MCF 10A (cell line): ENCODE measurements around the gene FBXL15. TPM values are rescaled to one million over a fixed set of nuclear protein-coding genes. Genes with fewer than 3 reads are reported as not detected.

ENCODE experiments used
- BruUV-seq: library from RNA; stranded (reverse); fragments of 400-500 nt; replicated peaks from 2 replicates; lab custom pipeline; 2021; lab: Mats Ljungman, UMichigan
- CTCF ChIA-PET: fragments of 300-600 bp; sonication (Branson Sonifier 250); formaldehyde crosslinking; extraction: SDS; loops from one replicate; lab custom pipeline; 2021; ENCODE audit warnings: antibody characterized with exemption, inconsistent platforms; lab: Yijun Ruan, JAX
- POLR2A ChIA-PET: fragments of 300-600, 350-650 bp; sonication (Branson Sonifier 250); formaldehyde crosslinking; extraction: SDS; loops from one replicate; lab custom pipeline; 2020; ENCODE audit warnings: antibody characterized with exemption, inconsistent platforms; lab: Yijun Ruan, JAX
- DNase-seq: peaks from one replicate; pipeline ENCODE4 v3.0.0-alpha.2; 2018; ENCODE audit not compliant: unreplicated experiment
- H3K27ac Mint-ChIP-seq: one replicate; pipeline ENCODE4 v1.8.0; 2022; ENCODE audit warnings: mild to moderate bottlenecking, low read depth, mixed read lengths; ENCODE audit not compliant: unreplicated experiment
- H3K27me3 Mint-ChIP-seq: one replicate; pipeline ENCODE4 v1.8.0; 2022; ENCODE audit warnings: mixed read lengths; ENCODE audit not compliant: insufficient read depth, unreplicated experiment
- H3K36me3 Mint-ChIP-seq: one replicate; pipeline ENCODE4 v1.8.0; 2022; ENCODE audit warnings: mild to moderate bottlenecking, moderate library complexity, mixed read lengths; ENCODE audit not compliant: insufficient read depth, unreplicated experiment
- H3K4me1 Mint-ChIP-seq: one replicate; pipeline ENCODE4 v1.8.0; 2022; ENCODE audit warnings: mixed read lengths; ENCODE audit not compliant: insufficient read depth, unreplicated experiment
- H3K4me3 Mint-ChIP-seq: one replicate; pipeline ENCODE4 v1.8.0; 2022; ENCODE audit warnings: mild to moderate bottlenecking, moderate library complexity, mixed read lengths; ENCODE audit not compliant: unreplicated experiment
- H3K9me3 Mint-ChIP-seq: one replicate; pipeline ENCODE4 v1.8.0; 2022; ENCODE audit warnings: mixed read lengths; ENCODE audit not compliant: unreplicated experiment
- CTCF ChIP-seq: fragments of 200-600 bp; IDR thresholded peaks from one replicate; pipeline ENCODE4 v1.8.0; 2022; ENCODE audit warnings: antibody characterized with exemption, mild to moderate bottlenecking; ENCODE audit not compliant: unreplicated experiment
- intact Hi-C: fragments of 100-400 bp; cut with micrococcal nuclease; formaldehyde crosslinking; loops from 2 replicates; pipeline ENCODE4 v1.14.1; 2022
- total RNA-seq: library from RNA; stranded (reverse); gene quantifications from 2 replicates; pipeline ENCODE4 v1.2.3, GENCODE V29; 2022

The FBXL15 gene
- total RNA-seq, 1 experiment from 2014 or later, result 11.3 TPM

GRCh38 chr10:102462512-102463054 is 41.9 kb downstream of the FBXL15 start:
- TF ChIP-seq CTCF, result no peak
- Mint-ChIP-seq H3K9me3 (no peaks in the 10 kb centered on the region), H3K27me3 (no peaks in the 10 kb centered on the region), H3K4me1 (peaks cover 15% of the 10 kb centered on the region), H3K27ac (no peak overlapping the region), H3K36me3 (no peaks in the 10 kb centered on the region), H3K4me3 (peak overlapping the region; percentile 92)
- CTCF ChIA-PET, result interaction anchor here (0.5 to 3.4 kb wide), 4 partner anchors 16 to 99 kb away, joined by 3 to 13 read pairs (median 5); partner anchors contain the start of genes ACTR1A and FBXL15
- POLR2A ChIA-PET, result interaction anchor here (0.6 to 4.4 kb wide), 7 partner anchors 9 to 287 kb away, joined by 3 to 77 read pairs (median 9); partner anchors contain the start of genes ACTR1A, C10orf95, CUEDC2 and NFKB2
- BruUV-seq, result no TSS peak
- intact Hi-C loops, result no loop called here
- no peak for DNase-seq

- ChIA-PET CTCF (interaction anchor here (3.4 kb wide), 1 partner anchor 15 kb away, joined by 13 read pairs; no protein-coding TSS in a partner anchor), POLR2A (no interaction called here)
- intact Hi-C loops, result no loop called here
- peaks cover 15% of the 10 kb centered on the region for H3K4me1 Mint-ChIP-seq
- no peak for TF ChIP-seq CTCF
- no peaks in the 10 kb centered on the region for H3K36me3 Mint-ChIP-seq
- H3K27me3 Mint-ChIP-seq, result no peaks in the 10 kb centered on the region
- no peak overlapping the region for H3K27ac Mint-ChIP-seq
- no peak overlapping the region for H3K4me3 Mint-ChIP-seq
- DNase-seq, result no peak
- no TSS peak for BruUV-seq
- H3K9me3 Mint-ChIP-seq, result no peaks in the 10 kb centered on the region
Observed at GRCh38 chr10:102463983-102464382, 43.3 kb downstream of the FBXL15 start.

DNA sequence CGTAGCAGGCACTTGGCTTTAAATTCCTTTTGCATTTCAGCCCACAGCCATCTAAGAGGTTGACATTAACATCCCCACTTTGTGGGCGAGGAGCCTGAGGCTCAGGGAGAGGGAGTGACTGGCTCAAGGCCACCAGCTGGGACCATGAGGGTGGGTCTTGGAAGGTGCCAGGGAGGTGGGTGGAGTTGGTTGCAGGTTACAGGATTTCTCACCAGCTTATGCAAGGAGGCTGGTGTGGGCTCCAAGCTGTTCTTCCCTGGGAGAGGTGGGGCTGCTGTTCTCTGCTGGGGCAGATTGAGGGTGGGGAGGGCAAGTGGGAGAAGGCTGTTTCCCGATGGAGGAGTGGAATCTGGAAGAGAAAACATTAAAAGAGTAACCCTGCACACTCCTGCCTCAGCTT is 44.8 kb downstream of the FBXL15 start:
- Mint-ChIP-seq H3K27me3 (no peaks in the 10 kb centered on the region), H3K4me1 (peaks cover 15% of the 10 kb centered on the region), H3K36me3 (no peaks in the 10 kb centered on the region), H3K27ac (no peak overlapping the region), H3K9me3 (no peaks in the 10 kb centered on the region), H3K4me3 (no peak overlapping the region)
- no TSS peak for BruUV-seq
- ChIA-PET POLR2A (interaction anchor here (0.5 to 0.6 kb wide), 2 partner anchors 221 to 304 kb away, joined by 3 read pairs; no protein-coding TSS in a partner anchor), CTCF (interaction anchor here (0.6 to 3.4 kb wide), 4 partner anchors 13 to 1903 kb away, joined by 3 to 13 read pairs (median 4); no protein-coding TSS in a partner anchor)
- no peak for DNase-seq
- TF ChIP-seq CTCF, result no peak
- intact Hi-C loops, result no loop called here

GRCh38 chr10:102467318-102467717 is 46.7 kb downstream of the FBXL15 start:
- no TSS peak for BruUV-seq

More at GRCh38 chr10:102467318-102467717, 46.7 kb downstream of the FBXL15 start:
- H3K27ac Mint-ChIP-seq, result no peak overlapping the region
- no peaks in the 10 kb centered on the region for H3K9me3 Mint-ChIP-seq
- H3K36me3 Mint-ChIP-seq, result no peaks in the 10 kb centered on the region
- no peak for DNase-seq
- TF ChIP-seq CTCF, result no peak
- no peaks in the 10 kb centered on the region for H3K4me1 Mint-ChIP-seq
- CTCF ChIA-PET, result interaction anchor here (0.6 to 3.0 kb wide), 3 partner anchors 12 to 418 kb away, joined by 3 to 28 read pairs (median 5); no protein-coding TSS in a partner anchor
- H3K4me3 Mint-ChIP-seq, result no peak overlapping the region
- H3K27me3 Mint-ChIP-seq, result no peaks in the 10 kb centered on the region
- intact Hi-C loops, result no loop called here
- POLR2A ChIA-PET, result no interaction called here
